Measurements from ENCODE around the gene OR6B2.

OR6B2 gene

DNA sequence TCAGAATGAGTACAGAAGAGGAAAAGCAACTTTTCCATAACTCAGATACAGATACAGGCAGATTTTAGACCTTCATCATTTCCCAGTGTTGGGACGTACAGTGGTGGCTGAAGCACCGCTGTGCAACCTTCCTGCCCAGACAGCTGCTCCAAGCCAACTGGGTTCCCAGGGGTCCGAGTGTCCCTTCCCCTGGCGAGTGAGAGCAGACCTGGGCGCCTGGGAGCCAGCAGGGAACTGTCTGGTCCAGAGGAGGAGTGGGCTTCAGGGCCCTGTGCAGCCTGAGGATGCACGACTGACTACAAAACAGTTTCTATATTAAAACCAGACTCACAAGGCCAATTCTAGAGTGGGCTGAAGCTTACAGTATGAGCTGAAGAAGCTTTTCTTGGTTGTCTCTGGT lies 11.1 kb upstream of the OR6B2 start:
- DNase-seq (ENCODE audit: low spot score): no peak

DNA sequence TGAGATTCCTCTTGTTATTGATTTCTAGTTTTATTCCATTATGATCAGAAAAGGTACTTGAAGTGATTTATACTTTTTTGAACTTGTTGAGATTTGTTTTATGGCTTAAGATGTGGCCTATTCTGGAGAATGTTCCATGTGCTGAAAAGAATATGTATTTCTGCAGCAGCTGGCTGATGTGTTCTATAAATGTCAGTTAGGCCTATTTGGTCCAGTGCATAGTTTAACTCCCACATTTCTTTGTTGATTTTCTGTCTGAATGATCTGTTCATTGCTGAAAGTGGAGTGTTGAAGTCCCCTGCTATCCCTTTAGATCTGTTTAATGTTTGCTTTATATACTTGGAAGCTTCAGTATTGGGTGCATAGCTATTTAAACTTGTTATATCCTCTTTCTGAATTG lies 7.1 kb upstream of the OR6B2 start:
- no peak for DNase-seq (ENCODE audit: low spot score)

DNA sequence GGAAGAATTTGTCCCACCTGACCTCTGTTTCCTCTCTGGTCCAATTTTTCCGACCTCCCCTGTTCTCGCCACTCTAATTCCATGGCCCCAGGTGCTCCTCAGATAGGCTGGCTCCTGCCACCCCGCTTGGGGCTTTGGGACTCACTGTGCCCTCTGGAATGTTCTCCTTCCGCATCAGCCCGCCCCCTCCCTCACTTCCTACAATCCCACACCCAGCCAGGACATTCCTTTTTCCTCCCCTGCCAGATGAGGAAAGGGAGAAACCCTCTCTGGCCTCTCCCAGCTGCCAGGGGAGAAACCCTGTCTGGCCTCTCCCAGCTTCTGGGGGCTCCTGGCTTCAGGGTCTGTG lies 3.1 kb upstream of the OR6B2 start:
- DNase-seq (ENCODE audit: low spot score): no peak

DNA sequence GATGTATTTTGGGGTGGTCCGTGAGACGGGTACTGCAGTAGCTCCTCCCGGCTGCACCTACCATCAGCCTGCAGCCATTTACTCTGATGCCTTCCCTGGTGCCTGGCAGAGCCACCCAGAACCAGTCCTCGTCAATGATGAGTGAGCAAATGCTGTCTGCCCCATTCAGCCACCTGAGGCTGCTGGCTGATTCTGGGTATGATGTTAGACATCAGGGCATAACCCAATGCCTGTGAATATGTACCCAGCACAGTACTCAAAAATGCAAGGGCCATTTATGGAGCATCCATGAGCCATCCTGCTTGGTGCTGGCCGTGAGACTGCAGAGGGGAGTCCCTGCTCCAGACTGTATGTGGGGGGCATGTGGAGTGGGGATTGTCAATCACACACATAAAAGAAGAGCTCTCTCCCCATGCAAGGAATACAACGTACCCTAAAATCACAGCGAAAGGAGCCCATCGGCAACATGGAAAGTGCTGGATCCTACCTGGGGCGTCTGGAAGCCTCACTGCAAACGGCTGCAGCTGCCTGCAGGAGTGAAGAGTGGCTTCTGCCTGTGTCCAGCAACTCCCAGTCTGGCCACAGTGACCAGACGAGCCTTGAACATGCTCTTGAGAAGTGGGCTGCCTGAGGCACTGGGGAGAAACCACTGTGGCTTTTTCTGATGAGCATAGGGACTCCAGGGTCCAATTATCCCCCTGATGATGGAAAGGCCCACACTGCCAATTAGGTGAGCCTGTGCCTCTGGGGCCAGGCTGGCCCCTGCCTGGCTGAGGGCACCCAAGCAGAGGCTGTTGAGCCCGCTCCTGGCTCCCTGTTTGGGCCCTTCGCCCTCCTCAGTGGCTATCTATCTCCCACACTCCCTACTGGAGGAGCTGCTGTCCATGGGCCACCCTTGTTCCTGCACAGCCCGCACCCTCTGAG lies 2.4 kb upstream of the OR6B2 start:
- DNase-seq (ENCODE audit: low spot score): no peak

DNA sequence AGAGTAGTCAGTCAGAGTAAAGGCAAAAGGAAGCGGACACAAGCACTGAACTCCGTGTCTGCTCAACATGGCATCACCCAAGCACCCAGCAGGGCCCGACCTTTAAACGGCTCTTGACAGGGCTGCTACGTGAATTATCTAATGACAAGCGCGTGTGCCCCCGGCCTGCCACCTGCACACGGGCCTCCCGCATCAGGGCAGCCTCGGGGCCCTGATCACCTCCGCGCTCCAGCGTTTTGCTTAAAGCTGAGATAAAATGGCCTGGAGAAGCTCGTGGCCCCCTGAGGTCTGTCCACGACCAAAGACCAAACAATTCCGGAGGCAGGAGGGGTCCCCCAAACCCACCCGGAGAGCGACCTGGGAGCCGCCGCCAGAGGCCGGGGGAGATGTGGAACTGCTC lies 5.5 kb downstream of the OR6B2 start:
- peak; percentile 27 for DNase-seq (ENCODE audit: low spot score)

DNA sequence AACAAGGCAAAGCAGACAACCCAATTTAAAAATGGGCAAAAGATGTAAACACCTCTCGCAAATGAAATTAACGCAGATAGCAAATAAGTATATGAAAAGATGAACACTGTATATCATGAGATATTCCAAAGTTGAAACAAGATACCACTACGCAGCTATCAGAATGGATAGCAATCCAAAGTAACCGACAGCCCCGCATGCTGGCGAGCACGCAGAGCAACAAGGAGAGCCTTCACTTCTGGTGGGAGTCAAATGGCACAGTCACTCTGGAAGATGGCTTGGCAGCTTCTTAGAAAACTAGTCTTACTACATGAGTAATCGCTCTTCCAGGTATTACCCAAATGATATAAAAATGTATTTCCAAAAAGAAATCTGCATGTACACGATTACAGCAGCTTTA lies 6.4 kb downstream of the OR6B2 start:
- peak; percentile 31 for DNase-seq (ENCODE audit: low spot score)

DNA sequence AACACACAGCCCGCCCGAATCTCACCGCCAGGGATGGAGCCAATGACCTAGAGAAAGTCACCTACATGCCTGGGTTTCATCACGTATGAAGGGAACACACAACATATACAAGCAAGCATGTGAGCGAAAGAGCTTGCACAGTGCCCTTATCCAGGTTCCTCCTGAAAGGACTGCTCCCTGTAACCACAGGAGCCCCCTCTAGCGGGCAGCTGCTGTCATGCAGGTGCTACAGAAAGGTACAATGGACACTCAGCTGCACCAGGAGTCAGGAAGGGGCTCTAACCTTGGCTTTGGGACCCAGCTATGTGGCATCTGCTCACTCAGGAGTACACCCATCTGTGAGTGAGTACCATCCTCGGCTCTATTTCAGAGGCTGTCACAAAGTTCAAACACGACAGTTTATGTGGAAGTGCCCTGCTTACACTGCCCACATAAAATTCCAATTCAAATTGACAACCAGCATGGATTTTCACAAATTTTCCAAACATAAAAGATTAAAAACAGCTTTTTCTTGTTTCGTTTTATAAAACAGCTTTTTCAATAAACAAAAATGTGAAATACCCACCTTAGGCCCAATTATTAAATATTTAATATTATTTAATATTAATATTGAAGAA lies 8.6 kb downstream of the OR6B2 start:
- peak; percentile 70 for DNase-seq (ENCODE audit: low spot score)

DNA sequence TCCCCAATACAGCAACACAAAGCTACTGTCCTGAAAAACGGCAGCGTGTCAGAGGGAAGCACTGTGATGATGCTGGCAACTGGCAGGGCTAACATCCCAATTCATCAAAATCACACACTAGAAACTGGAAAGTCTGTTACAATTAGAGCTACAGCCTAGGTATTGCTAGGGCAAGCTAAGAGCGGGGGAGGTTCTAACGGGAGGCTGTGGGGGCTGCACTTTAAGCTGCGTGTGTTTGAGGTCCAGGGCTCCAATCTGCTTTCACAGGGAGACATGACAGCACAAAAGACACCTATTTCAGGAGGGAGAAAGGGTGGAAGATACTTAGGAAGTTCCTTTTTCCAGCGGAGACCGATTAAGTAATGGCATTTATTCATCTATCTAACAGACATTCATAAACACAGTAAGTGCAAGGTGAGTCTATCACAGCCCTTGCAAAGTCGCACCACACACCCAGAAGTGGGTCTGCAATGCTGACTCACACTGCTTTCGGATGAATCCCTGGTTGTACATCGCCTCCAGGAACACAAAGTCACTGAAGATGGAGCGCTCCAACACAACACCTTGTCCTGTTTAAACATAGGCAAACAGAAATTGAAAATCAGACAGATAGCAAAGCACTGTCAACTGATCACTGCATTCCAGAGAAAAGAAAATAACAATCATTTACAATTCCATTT lies 12.0 kb downstream of the OR6B2 start:
- no peak for DNase-seq (ENCODE audit: low spot score)

DNA sequence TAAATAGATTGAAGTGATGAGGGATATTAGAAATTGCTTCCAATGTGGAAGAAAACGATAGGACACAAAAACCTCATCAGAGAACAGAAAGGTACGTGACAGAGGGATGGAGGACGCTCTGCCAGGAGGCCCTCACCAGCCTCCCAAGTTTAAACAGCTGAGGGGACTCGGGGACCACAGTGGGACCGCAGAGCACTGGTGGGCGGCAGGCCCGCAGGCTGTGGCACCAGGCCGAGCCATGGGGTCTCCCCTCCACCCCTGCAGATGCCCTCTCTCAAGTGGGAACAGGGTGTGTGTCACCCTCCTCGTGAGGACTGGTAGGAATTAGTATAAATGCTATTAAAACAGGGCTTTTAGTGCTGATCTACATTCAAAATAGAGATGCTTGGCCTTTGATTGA lies 15.9 kb downstream of the OR6B2 start:
- no peak for DNase-seq (ENCODE audit: low spot score)

DNA sequence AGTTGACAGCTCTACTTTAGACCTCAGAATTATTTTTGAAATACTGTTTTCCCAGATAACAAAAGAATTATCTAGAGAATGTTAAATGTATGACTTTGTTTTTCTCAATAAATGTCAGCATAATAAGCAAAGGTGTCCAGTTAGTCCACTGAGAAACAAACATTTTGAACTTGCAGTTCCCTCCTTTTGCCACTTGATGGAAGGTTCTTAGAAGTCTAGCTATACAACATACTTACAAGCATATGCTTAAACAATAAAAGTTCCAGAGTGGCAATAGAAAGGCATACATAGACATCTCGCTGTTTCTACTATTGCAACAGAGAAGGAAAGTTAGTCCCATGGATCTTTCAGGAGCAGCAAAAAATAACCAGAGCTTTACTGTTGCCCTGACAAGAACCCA lies 16.9 kb downstream of the OR6B2 start:
- no peak for DNase-seq (ENCODE audit: low spot score)

DNA sequence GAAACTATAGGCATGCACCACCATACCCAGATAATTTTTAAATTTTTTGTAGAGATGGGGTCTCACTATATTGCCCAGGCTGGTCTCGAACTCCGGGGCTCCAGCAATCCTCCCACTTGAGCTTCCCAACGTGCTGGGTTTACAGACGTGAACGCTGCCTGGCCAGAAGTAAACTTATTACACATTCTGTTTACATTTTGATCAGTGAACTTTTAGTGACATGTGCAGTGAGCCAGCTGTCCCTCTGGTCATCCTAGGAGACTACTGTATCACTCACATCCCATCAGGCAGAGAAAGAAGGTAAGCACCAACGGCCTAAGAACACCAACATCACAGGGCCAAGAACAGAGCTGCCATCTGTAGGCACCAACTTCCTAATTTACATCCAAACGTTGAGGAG lies 27.2 kb downstream of the OR6B2 start:
- DNase-seq (ENCODE audit: low spot score): no peak

DNA sequence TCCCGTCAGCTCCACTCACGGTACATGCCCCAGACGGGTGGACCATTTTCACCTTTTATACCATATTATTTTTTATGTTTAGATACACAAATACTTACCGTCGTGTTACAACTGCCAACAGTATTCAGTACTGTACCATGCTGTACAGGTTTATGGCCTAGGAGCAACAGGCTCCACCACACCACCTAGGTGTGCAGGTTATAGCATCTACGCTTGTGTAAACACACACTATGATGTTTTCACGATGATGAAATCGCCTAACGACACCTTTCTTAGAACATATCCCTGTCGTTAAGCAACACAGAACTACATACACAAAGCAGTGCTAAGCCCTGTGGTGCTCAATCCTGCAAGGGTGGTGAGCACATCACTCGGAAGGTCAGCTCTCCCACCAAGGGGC lies 29.6 kb downstream of the OR6B2 start:
- DNase-seq (ENCODE audit: low spot score): no peak

DNA sequence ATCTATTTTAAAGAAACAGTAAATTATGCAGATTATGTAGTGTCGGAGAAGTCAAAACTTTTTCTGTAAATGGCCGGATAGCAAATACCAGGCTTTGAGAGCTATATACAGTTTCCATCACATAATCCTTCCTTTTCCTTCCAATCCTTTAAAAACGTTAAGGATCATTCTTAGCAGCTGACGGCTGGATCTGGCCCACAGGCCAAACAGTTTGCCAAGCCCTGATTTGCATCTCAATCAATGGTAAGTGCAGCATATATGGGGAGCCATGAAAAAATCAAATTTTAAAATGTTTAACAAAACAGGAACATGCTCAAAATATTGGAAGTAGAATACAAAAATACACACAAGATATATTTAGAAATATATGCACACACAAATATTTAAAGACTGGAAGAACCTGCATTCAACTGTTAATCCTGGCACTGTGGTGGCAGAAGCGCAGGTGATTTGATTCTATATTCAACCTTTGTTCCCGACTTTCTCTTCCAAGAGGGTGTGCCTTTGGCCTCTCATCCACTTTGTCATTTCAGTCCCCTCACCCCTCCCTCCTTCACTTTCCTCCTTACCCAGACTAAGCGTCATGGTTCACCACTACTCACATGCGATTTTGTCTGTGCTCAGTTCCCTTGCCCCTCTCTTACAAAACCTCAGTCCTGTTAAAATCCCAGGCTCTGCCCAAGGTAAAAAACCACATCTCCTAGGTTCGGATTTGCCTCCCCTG lies 32.4 kb downstream of the OR6B2 start:
- DNase-seq (ENCODE audit: low spot score): no peak

DNA sequence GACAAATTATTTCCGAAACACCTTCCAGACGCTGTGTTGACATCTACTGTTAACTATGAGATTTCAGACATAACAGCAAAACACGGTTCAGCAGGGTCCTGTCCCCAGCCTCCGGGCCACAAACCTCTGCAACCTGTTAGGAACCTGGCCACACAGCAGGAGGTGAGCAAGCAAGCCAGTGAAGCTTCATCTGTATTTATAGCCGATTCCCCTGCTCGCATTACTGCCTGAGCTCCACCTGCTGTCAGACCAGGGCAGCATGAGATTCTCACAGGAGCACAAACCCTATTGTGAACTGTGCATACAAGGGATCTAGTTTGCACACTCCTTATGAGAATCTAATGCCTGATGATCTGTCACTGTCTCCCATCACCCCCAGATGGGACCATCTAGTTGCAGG lies 36.1 kb downstream of the OR6B2 start:
- no peak for DNase-seq (ENCODE audit: low spot score)

DNA sequence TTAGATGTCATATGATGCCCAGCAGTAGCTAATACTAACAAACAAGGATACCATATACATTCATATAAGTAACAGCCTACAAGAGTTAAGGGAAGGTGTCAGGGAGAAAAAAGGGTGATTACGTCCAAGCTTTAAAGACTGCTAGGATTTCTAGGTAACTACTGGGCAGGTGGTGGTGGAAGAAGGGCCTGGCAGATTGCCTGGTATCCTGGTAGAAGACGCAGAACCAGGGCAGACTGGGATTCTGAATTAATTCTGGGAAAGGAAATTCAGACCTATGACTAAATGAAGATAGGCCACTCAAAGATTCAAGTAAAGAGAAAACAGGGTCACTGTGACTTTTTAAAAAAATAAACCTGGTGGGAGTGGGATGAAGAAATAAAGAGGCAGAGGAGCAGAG lies 36.9 kb downstream of the OR6B2 start:
- DNase-seq (ENCODE audit: low spot score): no peak

DNA sequence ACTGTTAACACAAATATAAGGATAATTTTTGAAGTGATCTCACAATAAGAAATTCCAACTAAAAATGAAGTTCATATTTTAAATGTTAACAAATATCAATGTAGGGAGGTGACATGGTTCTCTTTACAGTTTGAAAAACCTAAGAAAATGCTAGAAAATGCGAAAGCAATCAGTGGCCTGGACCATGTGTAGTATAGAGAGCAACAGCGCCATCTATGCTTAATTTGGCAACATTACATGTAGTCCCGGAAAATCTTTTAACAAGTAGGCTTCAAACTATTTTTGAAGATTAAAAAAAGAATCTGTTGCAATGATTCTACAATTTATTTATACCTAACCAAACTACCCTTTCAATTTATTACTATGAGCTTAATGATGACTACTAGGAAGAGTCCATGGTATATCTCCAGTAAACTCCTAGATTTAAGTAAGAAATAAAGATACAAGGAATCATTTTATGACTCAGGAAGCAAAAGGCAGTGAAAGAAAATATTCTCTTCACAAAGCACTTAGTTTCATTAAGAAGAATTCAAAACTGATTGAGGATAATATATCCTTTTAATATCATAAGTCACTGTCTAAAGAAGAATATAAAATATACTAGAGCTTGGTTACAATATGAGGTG lies 38.4 kb downstream of the OR6B2 start:
- peak; percentile 65 for DNase-seq (ENCODE audit: low spot score)

DNA sequence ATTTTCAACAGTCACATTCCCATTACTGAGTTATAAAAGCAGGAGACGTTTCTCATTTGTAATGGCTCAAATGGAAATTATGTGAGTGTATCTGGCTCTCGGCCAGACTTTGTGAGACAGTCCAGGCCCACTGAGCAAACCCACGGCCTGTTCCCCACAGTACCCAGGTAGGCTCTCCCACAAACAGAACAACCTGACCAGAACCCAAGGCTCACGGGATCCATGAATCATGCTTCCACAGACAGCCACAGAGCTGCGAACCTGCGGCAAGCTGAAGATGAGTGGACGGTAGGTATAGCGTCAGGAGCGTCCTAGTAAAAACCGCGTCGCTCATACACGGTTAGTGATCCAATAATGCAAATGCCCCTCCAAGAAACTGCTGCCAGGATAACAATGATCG lies 39.3 kb downstream of the OR6B2 start:
- DNase-seq (ENCODE audit: low spot score): no peak

DNA sequence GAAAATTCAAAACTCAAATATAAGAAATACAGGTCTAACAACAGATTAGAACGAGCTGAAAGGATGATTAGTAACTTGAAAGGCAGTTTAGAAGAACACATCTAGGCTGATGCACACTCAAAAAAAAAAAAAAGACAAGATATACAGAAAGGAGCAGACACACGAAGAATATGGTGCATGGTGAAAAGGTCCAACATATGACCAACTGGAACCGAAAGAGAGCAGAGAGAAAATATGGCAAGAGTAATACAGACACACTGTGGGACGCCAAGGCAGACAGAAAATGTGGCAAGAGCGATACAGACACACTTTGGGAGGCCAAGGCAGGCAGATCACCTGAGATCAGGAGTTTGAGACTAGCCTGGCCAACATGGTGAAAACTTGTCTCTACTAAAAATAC lies 44.9 kb downstream of the OR6B2 start:
- DNase-seq (ENCODE audit: low spot score): no peak

DNA sequence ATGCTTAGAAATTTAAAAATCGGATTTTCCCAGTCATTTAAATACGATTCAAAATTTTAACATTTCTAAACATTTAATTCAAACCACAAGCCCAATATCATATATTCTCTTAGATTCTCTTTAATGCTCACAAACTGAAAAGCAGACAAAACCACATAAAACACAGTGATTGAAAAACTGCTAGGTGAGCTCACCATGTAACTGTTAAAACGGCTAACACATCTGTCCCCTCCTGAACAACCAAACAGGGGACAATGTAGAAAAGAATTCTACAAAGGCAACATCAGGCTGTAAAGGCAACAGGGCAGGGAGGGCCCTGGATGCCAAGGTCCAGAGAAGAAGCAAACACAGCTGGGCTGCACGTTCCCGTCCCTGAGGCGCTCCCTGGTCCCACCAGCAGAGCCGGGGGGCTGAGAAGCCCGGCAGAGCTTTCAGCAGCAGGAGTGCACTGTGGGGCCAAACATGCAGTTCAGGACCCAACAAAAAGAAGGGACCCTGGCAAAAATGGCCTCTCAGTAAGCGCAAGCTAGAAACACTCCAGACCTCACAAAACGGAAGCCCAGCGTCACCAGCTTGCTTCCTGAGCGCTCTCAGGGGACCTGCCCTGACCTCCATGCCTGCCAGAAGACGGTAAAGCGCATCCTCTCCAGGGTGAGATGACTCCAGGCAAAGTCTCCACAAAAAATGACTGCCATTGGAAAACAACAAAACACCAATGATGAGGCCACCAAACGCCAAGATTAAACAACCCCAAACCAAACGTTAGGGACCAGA lies 45.6 kb downstream of the OR6B2 start:
- DNase-seq (ENCODE audit: low spot score): no peak

DNA sequence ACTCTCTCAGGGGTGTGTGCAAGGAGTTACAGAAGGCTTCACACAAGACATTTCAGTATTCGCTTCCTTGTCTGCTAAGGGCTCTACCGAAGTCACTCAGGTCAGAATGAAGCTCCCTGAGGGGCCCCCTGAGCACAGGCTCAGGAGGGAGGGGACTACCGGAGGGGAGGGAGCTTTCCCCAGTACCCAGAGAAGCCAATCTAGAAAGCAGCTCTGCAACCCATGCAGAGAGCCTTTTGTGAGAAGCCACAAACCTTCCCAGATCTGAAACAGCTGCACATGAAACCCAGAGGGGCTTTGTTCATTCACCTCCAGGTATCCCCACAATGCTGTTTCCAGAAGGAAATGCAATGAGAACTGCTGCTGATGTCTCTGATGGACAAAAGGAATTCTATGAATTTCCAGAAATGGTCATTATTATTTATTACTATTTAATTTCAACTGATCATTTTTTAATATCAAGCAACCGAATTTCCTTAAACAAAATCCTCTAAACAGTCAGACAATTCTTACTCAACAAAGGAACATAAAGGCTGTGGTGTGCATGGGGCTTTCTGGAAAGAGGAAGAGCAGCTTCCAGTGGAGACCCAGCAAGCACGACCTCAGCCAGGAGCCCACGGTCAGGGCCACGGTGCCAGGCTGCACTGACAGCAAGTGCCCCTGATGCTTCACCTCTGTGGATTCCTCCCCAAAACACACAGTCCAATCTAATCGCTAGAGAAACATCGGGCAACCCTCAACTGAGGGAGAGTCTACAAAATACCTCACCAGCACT lies 47.0 kb downstream of the OR6B2 start:
- no peak for DNase-seq (ENCODE audit: low spot score)
